ENCODE results near the gene GFAP. TPM values are rescaled to one million over a fixed set of nuclear protein-coding genes. Genes with fewer than 3 reads are reported as not detected.
"Not testable (repeated sequence)": the region's sequence is repeated elsewhere in the genome, so short reads cannot be mapped to it uniquely, and the experiment has no call there.

Gene GFAP
- total RNA-seq, result 0.13 TPM in 1 of 2 replicates, not detected in the other

DNA sequence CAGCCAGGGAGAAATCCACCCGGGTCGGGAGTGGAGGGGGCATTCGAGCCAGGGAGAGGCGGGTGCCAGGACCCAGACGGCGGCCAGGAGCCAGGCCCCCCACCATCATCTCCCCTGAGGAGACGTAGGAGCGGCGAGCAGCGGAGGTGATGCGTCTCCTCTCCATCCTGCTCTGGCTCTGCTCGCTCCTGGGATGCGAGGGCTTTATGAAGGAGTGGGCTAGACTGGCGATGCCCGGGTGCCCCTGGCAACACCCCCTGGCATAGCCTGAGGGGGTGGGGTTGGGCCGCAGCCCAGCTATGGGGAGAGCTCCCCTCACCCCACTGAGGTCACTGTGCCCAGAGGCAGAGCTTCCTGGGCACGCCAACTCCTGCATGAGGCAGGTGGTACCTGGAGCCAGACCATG lies at the start of gene GFAP:
GFAP (minus strand) TSS at position 180 of the 406 bp plus-strand sequence; CDS start at position 166, 14 bp downstream.
- no peak for DNase-seq (ENCODE audit: low read depth in 2 of 2)

GRCh38 chr17:44961921-44962350 lies 46.6 kb upstream of the GFAP start:
- DNase-seq (ENCODE audit: low read depth in 2 of 2), result no peak

DNA sequence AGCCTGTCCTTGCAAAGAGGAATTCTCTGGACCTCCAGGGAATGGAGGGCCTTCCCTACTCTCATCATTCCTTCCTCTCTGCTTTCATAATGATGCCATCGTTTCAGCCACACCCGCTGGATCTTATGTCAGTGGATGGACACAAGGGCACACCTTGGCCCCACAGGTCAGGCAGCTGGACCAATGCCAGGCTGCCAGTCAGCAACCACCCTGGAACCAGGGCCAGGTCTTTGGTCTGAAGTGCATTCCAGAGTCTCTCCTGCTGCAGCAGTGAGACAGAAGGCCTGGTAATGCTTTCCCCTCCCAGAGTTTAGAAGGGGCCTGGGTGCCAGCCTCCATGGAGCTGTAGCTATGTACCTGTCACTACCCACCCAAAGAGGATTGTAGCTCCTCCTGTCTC lies 45.4 kb upstream of the GFAP start:
- DNase-seq (ENCODE audit: low read depth in 2 of 2), result no peak

- no peak for DNase-seq (ENCODE audit: low read depth in 2 of 2)
These were observed 44.7 kb upstream of the GFAP start for GRCh38 chr17:44959821-44960531.

DNA sequence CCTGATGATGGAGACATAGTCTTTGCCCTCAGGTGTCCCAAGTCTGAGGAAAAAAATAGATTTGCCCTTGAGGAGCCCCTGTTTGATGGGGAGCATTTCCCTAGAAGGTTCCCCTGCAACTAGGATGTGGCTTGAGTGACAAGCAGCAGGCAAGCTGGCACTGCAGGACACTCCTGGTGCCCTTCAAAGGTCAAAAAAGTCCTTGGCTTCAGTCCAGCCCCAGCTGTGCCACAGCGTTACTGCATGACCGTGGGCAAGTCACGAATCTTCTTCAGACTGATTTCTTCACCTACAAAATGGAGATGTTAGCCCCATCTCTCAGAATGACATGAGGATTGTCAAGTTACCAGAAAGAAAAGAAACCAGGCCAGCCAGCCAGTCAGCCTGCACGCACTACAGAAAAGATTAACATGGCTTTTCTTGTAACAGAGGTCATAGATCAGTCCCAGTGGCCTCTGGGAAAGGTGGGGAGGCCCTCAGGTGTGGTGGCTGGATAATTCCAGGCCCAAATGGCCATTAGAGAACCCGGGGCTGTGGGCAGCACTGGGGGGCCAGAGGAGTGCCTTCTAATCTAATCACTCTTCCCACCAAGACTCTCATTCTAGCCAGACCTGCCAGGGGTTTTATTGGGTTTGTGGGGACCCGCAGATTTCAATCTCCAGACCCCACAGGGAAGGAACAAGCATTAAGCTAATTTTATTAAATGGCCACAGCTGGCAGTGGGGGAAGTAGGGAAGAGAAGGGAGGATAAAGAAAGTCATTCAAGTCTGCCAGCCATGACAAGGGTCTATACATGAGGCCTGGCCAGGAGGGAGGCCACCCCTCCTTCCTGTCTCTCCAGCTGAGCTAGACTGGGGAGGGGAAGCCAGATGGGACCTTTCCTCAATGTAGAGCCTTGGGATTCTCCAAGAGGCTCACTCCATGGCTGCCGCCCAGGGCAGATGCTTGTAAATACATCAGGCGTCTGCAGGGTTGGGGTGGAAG lies 42.0 kb upstream of the GFAP start:
- DNase-seq (ENCODE audit: low read depth in 2 of 2), result no peak

- no peak for DNase-seq (ENCODE audit: low read depth in 2 of 2)
These were observed 40.5 kb upstream of the GFAP start for GRCh38 chr17:44955674-44956425.

DNA sequence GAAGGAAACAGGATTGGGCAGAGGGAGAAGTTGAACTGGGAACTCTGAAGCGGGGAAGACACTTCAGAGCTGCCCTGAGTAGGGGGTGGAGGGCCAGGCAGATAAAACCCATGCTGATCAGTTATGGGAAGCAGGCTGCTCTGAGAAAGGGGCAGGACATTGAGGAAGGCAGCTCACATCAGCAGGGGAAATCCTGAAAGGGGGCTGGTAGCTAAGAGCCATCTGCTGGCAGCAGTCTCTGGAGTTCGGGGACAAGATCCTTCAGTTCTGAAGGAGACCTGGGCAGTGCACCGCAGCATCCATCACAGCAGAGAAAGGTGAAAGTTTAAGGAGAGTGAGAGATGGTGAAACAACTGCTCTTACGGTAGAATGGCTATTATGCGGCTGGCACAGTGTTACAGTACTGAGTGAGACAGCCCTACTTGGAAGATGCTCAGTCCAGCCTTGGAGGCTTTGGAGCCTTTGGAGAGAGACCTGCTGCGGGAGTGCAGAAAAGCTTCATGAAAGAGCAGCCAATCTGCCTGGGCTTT lies 37.7 kb upstream of the GFAP start:
- DNase-seq (ENCODE audit: low read depth in 2 of 2), result no peak

DNA sequence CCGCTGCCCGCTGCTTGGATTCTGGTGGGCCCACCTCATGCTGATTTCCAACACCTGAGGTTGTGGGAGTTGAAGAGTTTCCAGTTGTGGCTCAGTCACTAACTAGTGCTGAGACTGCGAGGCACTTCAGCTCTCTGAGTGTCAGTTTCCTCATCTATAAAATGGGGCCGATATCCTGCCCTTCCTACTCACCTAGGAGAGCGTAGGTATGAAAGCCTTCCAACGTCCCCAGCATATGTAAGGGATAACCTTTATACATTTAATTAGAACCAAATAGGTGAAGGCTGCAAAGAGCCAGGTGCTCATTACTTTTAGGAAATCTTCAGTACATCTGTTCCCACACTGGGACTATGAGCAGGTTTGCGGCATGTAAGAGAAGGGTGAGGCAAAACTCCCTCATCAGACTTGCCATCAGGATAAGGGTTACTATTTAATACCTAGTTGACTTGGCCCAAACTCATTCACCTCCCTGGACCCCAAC lies 33.1 kb upstream of the GFAP start:
- no peak for DNase-seq (ENCODE audit: low read depth in 2 of 2)

- DNase-seq (ENCODE audit: low read depth in 2 of 2), result peak; percentile 95 to 97
These were observed 32.4 kb upstream of the GFAP start, which contains the start of gene KIF18B for GRCh38 chr17:44947461-44948314. Gene KIF18B, minus strand, starts transcription at chr17:44947773. Its CDS starts 11,429 bp downstream, at chr17:44936344.

- DNase-seq (ENCODE audit: low read depth in 2 of 2), result not testable (repeated sequence)
These were observed 30.4 kb upstream of the GFAP start for GRCh38 chr17:44945652-44946051.

DNA sequence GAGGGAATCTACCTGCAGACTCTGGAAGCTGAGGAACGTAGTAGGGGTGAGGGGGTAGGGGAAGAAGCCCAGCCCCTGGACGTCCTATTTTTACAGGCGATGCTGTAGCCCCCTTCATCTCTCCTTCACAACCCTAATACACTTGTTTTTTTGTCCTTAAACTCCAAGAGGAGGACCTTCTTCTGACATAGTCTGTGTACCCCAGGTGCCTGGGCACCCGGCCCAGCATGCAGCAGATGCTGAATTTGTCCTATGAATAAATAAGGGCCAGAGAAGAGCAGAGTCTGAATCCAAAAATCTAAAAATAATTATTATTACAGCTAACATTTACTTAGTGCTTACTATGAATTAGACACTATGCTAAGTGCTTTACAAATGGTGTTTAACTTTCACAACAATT lies 27.2 kb upstream of the GFAP start:
- DNase-seq (ENCODE audit: low read depth in 2 of 2), result no peak

DNA sequence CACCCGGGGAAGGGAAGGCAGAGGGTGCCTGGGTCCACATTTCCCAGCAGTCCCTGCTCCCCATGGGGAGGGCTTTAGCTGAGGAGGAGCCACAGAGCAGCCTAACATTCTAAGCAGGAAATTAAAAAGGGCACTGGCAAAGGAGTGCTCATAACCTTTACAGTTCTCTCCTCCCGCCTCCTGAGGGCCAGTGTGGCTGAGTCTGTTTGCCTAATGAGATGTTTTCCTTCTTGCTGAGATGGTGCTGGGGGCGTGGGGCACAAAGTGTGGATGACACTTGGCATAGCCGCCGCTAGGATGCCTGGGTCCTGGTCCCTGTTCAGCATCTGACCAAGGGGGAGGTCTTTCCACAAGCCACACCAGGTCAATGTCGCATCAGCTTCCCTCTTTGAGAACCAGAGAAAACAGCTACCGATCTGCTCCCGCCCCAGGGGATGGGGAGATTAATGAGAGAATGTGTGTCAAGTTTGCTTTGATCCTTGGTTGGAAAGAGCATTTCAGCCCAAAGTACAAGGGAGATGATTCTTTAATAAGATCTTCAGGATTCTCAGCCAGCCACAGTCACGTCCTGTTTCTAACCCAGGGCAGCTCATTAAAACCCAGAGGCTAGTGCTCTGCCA lies 26.5 kb upstream of the GFAP start:
- no peak for DNase-seq (ENCODE audit: low read depth in 2 of 2)

- DNase-seq (ENCODE audit: low read depth in 2 of 2), result no peak
These were observed 25.5 kb upstream of the GFAP start for GRCh38 chr17:44940768-44941167.

DNA sequence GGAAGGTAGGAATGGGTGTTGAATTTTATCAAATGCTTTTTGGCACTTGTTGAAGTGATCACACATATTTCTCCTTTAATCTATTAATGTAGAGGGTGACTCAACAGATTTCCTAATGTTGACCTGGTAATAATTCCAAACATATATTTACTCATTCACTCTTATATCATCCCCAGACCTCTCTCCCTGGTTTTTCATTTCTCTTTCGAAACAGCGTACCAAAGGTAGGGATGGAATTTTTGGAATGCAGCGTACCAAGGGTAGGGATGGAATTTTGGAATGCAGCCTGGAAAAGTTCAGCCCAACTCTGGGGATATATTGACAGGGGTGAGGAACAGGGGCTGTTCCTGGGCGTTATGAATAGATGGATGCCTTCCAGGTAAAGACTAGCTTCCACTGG lies 25.0 kb upstream of the GFAP start:
- peak in 1 of 2 donors; percentile 52 for DNase-seq (ENCODE audit: low read depth in 2 of 2)

DNA sequence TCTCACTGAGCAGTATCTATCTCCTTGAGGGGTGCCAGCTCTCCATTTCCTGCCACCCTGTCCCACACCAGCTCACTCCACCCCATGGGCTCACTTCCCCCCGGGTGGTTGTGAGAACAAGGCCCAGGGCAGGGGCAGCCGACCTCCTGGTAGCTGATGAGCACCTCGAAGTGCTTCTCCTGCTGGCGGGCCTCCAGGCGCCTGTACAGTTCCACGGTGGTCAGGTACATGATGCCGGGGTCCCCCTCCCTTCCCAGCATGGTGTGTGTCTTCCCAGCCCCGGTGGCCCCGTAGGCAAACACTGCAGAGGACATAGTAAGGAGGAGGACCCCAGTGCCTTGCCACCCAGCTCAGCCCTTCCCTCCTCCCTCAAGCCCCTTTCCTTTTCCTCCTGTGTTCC lies 19.8 kb upstream of the GFAP start:
- no peak for DNase-seq (ENCODE audit: low read depth in 2 of 2)

DNA sequence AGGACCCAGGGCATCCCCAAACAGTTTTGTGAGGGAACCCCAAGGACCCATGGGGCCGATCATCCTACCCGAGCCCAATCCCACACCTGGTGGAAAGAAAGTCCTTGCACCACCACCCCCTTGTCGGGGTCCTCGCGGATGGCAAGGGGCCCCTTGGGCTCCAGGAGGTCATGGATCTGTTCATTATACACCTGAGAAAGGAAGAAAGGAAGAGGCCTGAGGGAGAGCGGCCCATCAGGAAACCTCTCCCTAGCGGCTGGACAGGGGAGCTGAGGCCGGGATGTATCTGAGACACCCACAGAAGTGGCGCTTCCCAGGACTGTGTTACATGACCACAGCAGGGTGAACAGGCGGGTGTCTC lies 19.4 kb upstream of the GFAP start:
- DNase-seq (ENCODE audit: low read depth in 2 of 2), result no peak

- DNase-seq (ENCODE audit: low read depth in 2 of 2), result no peak
These were observed 18.8 kb upstream of the GFAP start for GRCh38 chr17:44933824-44934744.

DNA sequence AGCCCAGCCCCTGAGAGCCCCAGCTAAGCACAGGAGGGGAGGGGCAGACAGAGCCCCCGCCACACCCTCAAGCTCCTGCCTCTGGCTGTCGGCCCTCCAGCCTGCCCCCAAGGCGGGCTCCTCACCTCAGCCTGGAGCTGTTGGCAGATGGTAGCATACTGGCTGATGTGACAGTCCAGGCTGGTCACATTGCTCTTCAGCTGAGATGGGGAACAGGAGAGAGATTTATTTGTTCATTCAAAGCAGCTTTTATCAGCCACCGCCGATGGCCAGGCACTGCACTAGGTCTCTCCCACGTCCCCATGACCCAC lies 17.4 kb upstream of the GFAP start:
- no peak for DNase-seq (ENCODE audit: low read depth in 2 of 2)

All from dermis microvascular lymphatic vessel endothelial cell (primary cell).